Measurements from ENCODE around the gene POLR2I. TPM values are rescaled to one million over a fixed set of nuclear protein-coding genes. Genes with fewer than 3 reads are reported as not detected.

POLR2I gene
- total RNA-seq, 1 donor from 2014 or later, result 51.8 TPM

GRCh38 chr19:36142496-36142895 is 27.8 kb upstream of the POLR2I start:
- no peak for TF ChIP-seq CTCF (IDR thresholded peaks at IDR 0.05; ENCODE audit: unreplicated experiment)
- Mint-ChIP-seq H3K9me3 (no peaks in the 10 kb centered on the region), H3K36me3 (peaks cover 43% of the 10 kb centered on the region), H3K4me3 (peak overlapping the region; percentile 41), H3K27ac (no peak overlapping the region), H3K4me1 (peaks cover 9% of the 10 kb centered on the region), H3K27me3 (ENCODE audit: low read depth) (no peaks in the 10 kb centered on the region)
- DNase-seq (ENCODE audit: low spot score in 2 of 2, unreplicated experiment in 2 of 2), result no peak

- TF ChIP-seq CTCF (IDR thresholded peaks at IDR 0.05; ENCODE audit: unreplicated experiment), result no peak
- H3K27me3 Mint-ChIP-seq (ENCODE audit: low read depth), result no peaks in the 10 kb centered on the region
- no peak overlapping the region for H3K27ac Mint-ChIP-seq
- no peaks in the 10 kb centered on the region for H3K9me3 Mint-ChIP-seq
- peaks cover 41% of the 10 kb centered on the region for H3K36me3 Mint-ChIP-seq
- peaks cover 10% of the 10 kb centered on the region for H3K4me1 Mint-ChIP-seq
- peak overlapping the region; percentile 98 for H3K4me3 Mint-ChIP-seq
- no peak for DNase-seq (ENCODE audit: low spot score in 2 of 2, unreplicated experiment in 2 of 2)
Observed at GRCh38 chr19:36142046-36142445, 27.4 kb upstream of the POLR2I start.

- no peaks in the 10 kb centered on the region for H3K9me3 Mint-ChIP-seq
- peak; percentile 74 to 91 for DNase-seq (ENCODE audit: low spot score in 2 of 2, unreplicated experiment in 2 of 2)
- H3K4me1 Mint-ChIP-seq, result peaks cover 16% of the 10 kb centered on the region
- peak overlapping the region; percentile 78 for H3K27ac Mint-ChIP-seq
- peak overlapping the region; percentile 98 for H3K4me3 Mint-ChIP-seq
- peaks cover 33% of the 10 kb centered on the region for H3K36me3 Mint-ChIP-seq
- no peaks in the 10 kb centered on the region for H3K27me3 Mint-ChIP-seq (ENCODE audit: low read depth)
- TF ChIP-seq CTCF (IDR thresholded peaks at IDR 0.05; ENCODE audit: unreplicated experiment), result no peak
Observed at GRCh38 chr19:36141039-36141927, 26.6 kb upstream of the POLR2I start.

GRCh38 chr19:36140304-36141038 is 25.8 kb upstream of the POLR2I start:
- peaks cover 25% of the 10 kb centered on the region for H3K36me3 Mint-ChIP-seq
- H3K4me1 Mint-ChIP-seq, result peaks cover 16% of the 10 kb centered on the region
- peak overlapping the region; percentile 99 for H3K27ac Mint-ChIP-seq
- no peaks in the 10 kb centered on the region for H3K27me3 Mint-ChIP-seq (ENCODE audit: low read depth)
- TF ChIP-seq CTCF (IDR thresholded peaks at IDR 0.05; ENCODE audit: unreplicated experiment), result no peak
- H3K4me3 Mint-ChIP-seq, result peak overlapping the region; percentile 98
- no peak for DNase-seq (ENCODE audit: low spot score in 2 of 2, unreplicated experiment in 2 of 2)
- H3K9me3 Mint-ChIP-seq, result no peaks in the 10 kb centered on the region

- H3K36me3 Mint-ChIP-seq, result peaks cover 21% of the 10 kb centered on the region
- peaks cover 16% of the 10 kb centered on the region for H3K4me1 Mint-ChIP-seq
- no peak for TF ChIP-seq CTCF (IDR thresholded peaks at IDR 0.05; ENCODE audit: unreplicated experiment)
- peak within 1 kb of the TSS; percentile 99 for H3K27ac Mint-ChIP-seq
- peak; percentile 93 to 96 for DNase-seq (ENCODE audit: low spot score in 2 of 2, unreplicated experiment in 2 of 2)
- H3K4me3 Mint-ChIP-seq, result peak within 1 kb of the TSS; percentile 98
- H3K27me3 Mint-ChIP-seq (ENCODE audit: low read depth), result no peaks in the 10 kb centered on the region
- H3K9me3 Mint-ChIP-seq, result no peaks in the 10 kb centered on the region
Observed at GRCh38 chr19:36139473-36140303, 25.0 kb upstream of the POLR2I start, which contains the start of gene CAPNS1. TSS of gene CAPNS1 (plus strand) at chr19:36140066. CDS start at chr19:36141012, 946 bp downstream.

All from mesothelial cell of epicardium (in vitro differentiated cells).